ENCODE measurements around the gene GPS1.

Gene GPS1

GRCh38 chr17:82021900-82022309, 29.8 kb upstream of the GPS1 start:
- no peak for TF ChIP-seq CTCF (conservative IDR thresholded peaks at IDR 0.05; ENCODE audit: low read depth)
- H3K27ac ChIP-seq = peak overlapping the region; percentile 80

GRCh38 chr17:82022310-82022980, 29.3 kb upstream of the GPS1 start, which contains the start of gene CENPX:
Gene CENPX (minus strand): TSS chr17:82022878. CDS start chr17:82022861, 17 bp downstream.
- H3K27ac ChIP-seq = peak within 1 kb of the TSS; percentile 80
- ChIA-PET POLR2A (ENCODE audit: low non-redundant PET) (interaction anchor here (0.6 to 1.2 kb wide), 3 partner anchors 9 to 286 kb away, joined by 3 to 4 read pairs (median 3); partner anchors contain the start of genes DCXR and RAC3), CTCF (interaction anchor here (0.6 to 4.9 kb wide), 4 partner anchors 8 to 71 kb away, joined by 5 to 128 read pairs (median 24); partner anchors contain the start of genes NOTUM and RAC3)
- TF ChIP-seq CTCF (conservative IDR thresholded peaks at IDR 0.05; ENCODE audit: low read depth) = no peak
- DNase-seq (ENCODE audit: low spot score) = no peak

More at GRCh38 chr17:82021900-82022309, 29.8 kb upstream of the GPS1 start:
- DNase-seq (ENCODE audit: low spot score) = no peak
- POLR2A ChIA-PET (ENCODE audit: low non-redundant PET) = interaction anchor here (1.2 kb wide), 1 partner anchor 16 kb away, joined by 4 read pairs; the partner anchor contains the start of gene DCXR
- CTCF ChIA-PET = interaction anchor here (0.6 to 4.9 kb wide), 4 partner anchors 9 to 71 kb away, joined by 5 to 128 read pairs (median 24); partner anchors contain the start of genes NOTUM and RAC3

GRCh38 chr17:82022981-82023446, 28.7 kb upstream of the GPS1 start, which contains the start of gene LRRC45:
Gene LRRC45 (plus strand): TSS chr17:82023305. CDS start chr17:82023644, 339 bp downstream.
- peak; percentile 98 for DNase-seq (ENCODE audit: low spot score)
- POLR2A ChIA-PET (ENCODE audit: low non-redundant PET) = interaction anchor here (0.6 to 1.2 kb wide), 3 partner anchors 8 to 287 kb away, joined by 3 to 4 read pairs (median 3); partner anchors contain the start of genes DCXR and RAC3
- peak within 1 kb of the TSS; percentile 80 for H3K27ac ChIP-seq
- CTCF ChIA-PET = interaction anchor here (3.6 to 4.9 kb wide), 2 partner anchors 8 to 63 kb away, joined by 22 to 128 read pairs; partner anchors contain the start of genes NOTUM and RAC3
- no peak for TF ChIP-seq CTCF (conservative IDR thresholded peaks at IDR 0.05; ENCODE audit: low read depth)

GRCh38 chr17:82023447-82024241, 28.1 kb upstream of the GPS1 start:
- CTCF ChIA-PET = interaction anchor here (0.6 to 4.9 kb wide), 4 partner anchors 14 to 89 kb away, joined by 3 to 128 read pairs (median 4); partner anchors contain the start of genes DCXR and NOTUM
- peak overlapping the region; percentile 70 for H3K27ac ChIP-seq
- DNase-seq (ENCODE audit: low spot score) = no peak
- TF ChIP-seq CTCF (conservative IDR thresholded peaks at IDR 0.05; ENCODE audit: low read depth) = no peak
- POLR2A ChIA-PET (ENCODE audit: low non-redundant PET) = interaction anchor here (1.0 kb wide), 1 partner anchor 8 kb away, joined by 3 read pairs; the partner anchor contains the start of gene RAC3

GRCh38 chr17:82024859-82025258, 26.8 kb upstream of the GPS1 start:
- CTCF ChIA-PET = interaction anchor here (1.3 kb wide), 1 partner anchor 65 kb away, joined by 4 read pairs; no protein-coding TSS in a partner anchor
- POLR2A ChIA-PET (ENCODE audit: low non-redundant PET) = no interaction called here
- no peak for TF ChIP-seq CTCF (conservative IDR thresholded peaks at IDR 0.05; ENCODE audit: low read depth)
- peak overlapping the region; percentile 70 for H3K27ac ChIP-seq
- no peak for DNase-seq (ENCODE audit: low spot score)

Data from RWPE1 (cell line).